ENCODE data around the gene GFRA1. TPM values are rescaled to one million over a fixed set of nuclear protein-coding genes. Genes with fewer than 3 reads are reported as not detected.

Gene GFRA1
- total RNA-seq, 4 donors from 2014 or later, result 57.9 to 104 (median 61.6) TPM

DNA sequence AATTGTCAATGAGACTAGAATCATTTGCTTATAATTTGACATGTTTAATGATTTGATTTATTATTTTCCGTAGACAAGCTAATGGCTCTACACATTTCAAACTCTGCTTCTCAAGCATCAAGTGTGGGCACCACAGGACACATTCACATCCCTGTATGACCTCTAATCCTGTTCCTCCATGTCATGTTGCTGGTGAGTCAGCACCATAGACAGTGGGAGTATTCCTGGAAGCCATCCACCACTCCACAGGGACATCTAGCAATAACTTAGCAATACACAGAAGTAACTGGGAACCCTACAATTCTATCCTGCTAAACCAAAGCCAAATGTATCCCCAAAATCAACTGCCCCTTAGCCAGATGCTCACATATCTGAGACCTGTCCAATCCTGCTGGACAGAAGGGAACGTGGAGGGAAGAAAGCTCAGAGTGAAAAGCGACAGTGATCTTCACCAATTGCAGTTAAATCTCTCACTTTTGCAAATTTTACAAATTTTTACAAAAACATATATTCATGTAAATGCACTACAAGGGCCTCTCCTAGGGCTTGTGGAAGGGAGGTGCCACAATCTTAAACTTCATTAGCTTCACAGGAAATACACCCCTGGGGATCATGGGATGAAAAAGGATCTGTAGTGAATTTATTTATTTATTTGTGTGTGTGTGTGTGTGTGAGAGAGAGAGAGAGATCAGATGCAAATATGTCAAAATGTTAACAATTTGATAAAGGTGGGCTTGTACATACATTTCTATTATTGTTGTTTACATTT lies 126.5 kb downstream of the GFRA1 start:
- no peaks in the 10 kb centered on the region for H3K27me3 ChIP-seq
- H3K27ac ChIP-seq, result no peak overlapping the region
- no peaks in the 10 kb centered on the region for H3K4me1 ChIP-seq
- no peaks in the 10 kb centered on the region for H3K9me3 ChIP-seq
- no peaks in the 10 kb centered on the region for H3K36me3 ChIP-seq
- WGBS, 2 donors, result 85 to 91% methylated on average over 3 of the region's 3 CpGs
- no peak for TF ChIP-seq POLR2A (IDR thresholded peaks at IDR 0.05)
- TF ChIP-seq, protein P1, sequence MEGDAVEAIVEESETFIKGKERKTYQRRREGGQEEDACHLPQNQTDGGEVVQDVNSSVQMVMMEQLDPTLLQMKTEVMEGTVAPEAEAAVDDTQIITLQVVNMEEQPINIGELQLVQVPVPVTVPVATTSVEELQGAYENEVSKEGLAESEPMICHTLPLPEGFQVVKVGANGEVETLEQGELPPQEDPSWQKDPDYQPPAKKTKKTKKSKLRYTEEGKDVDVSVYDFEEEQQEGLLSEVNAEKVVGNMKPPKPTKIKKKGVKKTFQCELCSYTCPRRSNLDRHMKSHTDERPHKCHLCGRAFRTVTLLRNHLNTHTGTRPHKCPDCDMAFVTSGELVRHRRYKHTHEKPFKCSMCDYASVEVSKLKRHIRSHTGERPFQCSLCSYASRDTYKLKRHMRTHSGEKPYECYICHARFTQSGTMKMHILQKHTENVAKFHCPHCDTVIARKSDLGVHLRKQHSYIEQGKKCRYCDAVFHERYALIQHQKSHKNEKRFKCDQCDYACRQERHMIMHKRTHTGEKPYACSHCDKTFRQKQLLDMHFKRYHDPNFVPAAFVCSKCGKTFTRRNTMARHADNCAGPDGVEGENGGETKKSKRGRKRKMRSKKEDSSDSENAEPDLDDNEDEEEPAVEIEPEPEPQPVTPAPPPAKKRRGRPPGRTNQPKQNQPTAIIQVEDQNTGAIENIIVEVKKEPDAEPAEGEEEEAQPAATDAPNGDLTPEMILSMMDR (IDR thresholded peaks at IDR 0.05), result no peak
- no peak for TF ChIP-seq EP300 (IDR thresholded peaks at IDR 0.05)
- no peak overlapping the region for H3K4me3 ChIP-seq
- DNase-seq (ENCODE audit: low spot score in 2 of 2), result no peak

DNA sequence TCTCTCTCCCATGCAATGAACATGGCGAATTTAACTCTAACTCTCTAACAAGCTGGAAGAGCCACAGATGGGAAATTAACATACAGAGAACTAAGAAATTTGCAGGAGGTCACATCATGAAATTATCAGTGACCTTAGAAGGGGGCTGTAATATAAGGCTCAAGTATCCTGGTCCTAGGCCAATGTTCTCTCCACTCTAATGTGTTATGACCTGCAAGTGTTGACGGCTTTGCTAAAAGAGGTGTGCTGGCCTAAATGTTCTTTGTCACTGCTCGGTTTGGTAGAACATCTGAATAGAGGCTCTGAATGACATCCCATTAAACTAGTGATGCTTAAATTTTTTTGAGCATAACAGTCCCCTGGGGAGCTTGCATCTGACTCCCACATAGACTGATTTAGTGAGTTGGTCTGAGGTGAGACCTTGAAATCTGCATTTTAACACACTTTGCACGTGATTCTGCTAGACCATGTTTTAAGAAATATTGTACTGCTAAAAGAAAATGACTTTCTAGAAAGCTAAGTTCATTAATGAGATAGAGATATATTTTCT lies 129.3 kb downstream of the GFRA1 start:
- Histone ChIP-seq H3K36me3 (no peaks in the 10 kb centered on the region), H3K4me1 (no peaks in the 10 kb centered on the region), H3K4me3 (no peak overlapping the region), H3K9me3 (no peaks in the 10 kb centered on the region), H3K27ac (no peak overlapping the region), H3K27me3 (no peaks in the 10 kb centered on the region)
- no peak for DNase-seq (ENCODE audit: low spot score in 2 of 2)
- TF ChIP-seq POLR2A (IDR thresholded peaks at IDR 0.05) (no peak), EP300 (IDR thresholded peaks at IDR 0.05) (no peak)
- TF ChIP-seq, protein P1 (IDR thresholded peaks at IDR 0.05), result no peak
- 95 to 96% methylated on average over 4 of the region's 4 CpGs for WGBS, 2 donors

DNA sequence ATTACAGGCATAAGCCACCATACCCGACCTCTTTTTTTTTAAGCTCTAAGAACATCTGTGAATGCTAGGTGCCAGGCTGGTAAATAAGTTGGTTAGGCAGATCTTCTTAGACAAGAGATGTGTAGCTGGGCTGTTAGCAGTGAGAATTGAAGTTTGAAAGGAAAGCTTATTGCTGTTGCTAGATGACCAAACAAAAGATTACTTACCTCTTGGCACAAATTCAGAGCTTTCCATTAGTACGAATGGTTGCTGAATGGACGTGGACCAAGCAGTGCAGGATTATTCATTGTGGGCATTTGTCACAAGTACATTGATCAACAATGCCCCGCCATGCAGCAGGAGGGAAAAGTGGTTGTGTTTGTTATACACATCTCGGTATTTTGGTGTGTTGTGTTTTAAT lies 131.2 kb downstream of the GFRA1 start:
- no peak for DNase-seq (ENCODE audit: low spot score in 2 of 2)
- no peaks in the 10 kb centered on the region for H3K27me3 ChIP-seq
- H3K4me3 ChIP-seq, result no peak overlapping the region
- TF ChIP-seq, protein P1 (IDR thresholded peaks at IDR 0.05), result no peak
- TF ChIP-seq EP300 (IDR thresholded peaks at IDR 0.05) (no peak), POLR2A (IDR thresholded peaks at IDR 0.05) (no peak)
- no peak overlapping the region for H3K27ac ChIP-seq
- no peaks in the 10 kb centered on the region for H3K9me3 ChIP-seq
- no peaks in the 10 kb centered on the region for H3K4me1 ChIP-seq
- 75 to 77% methylated on average over 5 of the region's 5 CpGs for WGBS, 2 donors
- H3K36me3 ChIP-seq, result no peaks in the 10 kb centered on the region

DNA sequence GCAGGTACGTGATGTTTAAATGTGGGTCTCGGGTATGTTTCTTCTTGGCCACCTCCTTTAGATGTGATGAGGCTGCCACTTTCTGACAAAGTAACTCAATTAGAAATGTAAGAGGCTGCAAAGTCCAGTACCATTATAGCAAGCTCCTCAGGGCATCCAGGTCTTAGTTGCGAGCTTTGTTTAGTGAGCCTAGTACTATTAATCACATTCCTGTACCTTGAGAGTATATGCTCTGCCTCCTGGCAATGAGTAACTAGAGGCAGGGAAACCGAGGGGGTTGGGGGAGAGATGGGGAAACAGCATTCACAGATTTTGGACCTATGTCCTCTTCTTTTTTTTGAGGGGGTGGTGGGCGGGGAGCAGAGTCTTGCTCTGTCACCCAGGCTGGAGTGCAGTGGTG lies 131.8 kb downstream of the GFRA1 start:
- no peaks in the 10 kb centered on the region for H3K36me3 ChIP-seq
- no peak for DNase-seq (ENCODE audit: low spot score in 2 of 2)
- no peak overlapping the region for H3K4me3 ChIP-seq
- no peak overlapping the region for H3K27ac ChIP-seq
- H3K9me3 ChIP-seq, result no peaks in the 10 kb centered on the region
- WGBS, 2 donors, result 90 to 98% methylated on average over 5 of the region's 5 CpGs
- H3K27me3 ChIP-seq, result no peaks in the 10 kb centered on the region
- no peak for TF ChIP-seq POLR2A (IDR thresholded peaks at IDR 0.05)
- TF ChIP-seq, protein P1 (IDR thresholded peaks at IDR 0.05), result no peak
- no peak for TF ChIP-seq EP300 (IDR thresholded peaks at IDR 0.05)
- no peaks in the 10 kb centered on the region for H3K4me1 ChIP-seq

DNA sequence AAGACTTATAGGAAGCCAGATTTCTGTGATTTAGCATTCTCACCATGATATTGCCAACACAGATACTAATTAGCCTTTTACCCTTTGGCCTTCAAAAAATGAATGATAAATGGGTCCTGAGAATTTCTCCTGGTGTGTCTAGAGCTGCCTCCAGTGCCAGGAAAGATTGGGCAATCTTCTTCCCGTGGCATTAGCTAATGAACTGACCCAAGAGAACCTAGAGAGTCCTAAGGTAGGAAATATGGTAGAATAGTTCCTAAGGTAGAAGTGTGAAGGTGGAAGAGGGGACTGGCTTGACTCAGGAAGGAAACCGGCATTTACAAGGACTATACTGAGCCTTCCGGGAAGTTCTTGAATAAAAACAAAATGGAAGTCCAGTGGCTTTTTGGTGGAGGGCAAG lies 133.1 kb downstream of the GFRA1 start:
- H3K27ac ChIP-seq, result no peak overlapping the region
- H3K36me3 ChIP-seq, result no peaks in the 10 kb centered on the region
- no peaks in the 10 kb centered on the region for H3K27me3 ChIP-seq
- no peaks in the 10 kb centered on the region for H3K4me1 ChIP-seq
- DNase-seq (ENCODE audit: low spot score in 2 of 2), result no peak
- 64 to 65% methylated on average over 3 of the region's 3 CpGs for WGBS, 2 donors
- TF ChIP-seq EP300 (IDR thresholded peaks at IDR 0.05), result no peak
- TF ChIP-seq, protein P1 (IDR thresholded peaks at IDR 0.05), result no peak
- TF ChIP-seq POLR2A (IDR thresholded peaks at IDR 0.05), result no peak
- H3K4me3 ChIP-seq, result no peak overlapping the region
- no peaks in the 10 kb centered on the region for H3K9me3 ChIP-seq
